ENCODE data around the gene FRS3.

Gene FRS3

GRCh38 chr6:41724586-41725501, 54.9 kb downstream of the FRS3 start:
- no peak for DNase-seq

- DNase-seq, result no peak
Observed at GRCh38 chr6:41724228-41724580, 55.5 kb downstream of the FRS3 start.

DNA sequence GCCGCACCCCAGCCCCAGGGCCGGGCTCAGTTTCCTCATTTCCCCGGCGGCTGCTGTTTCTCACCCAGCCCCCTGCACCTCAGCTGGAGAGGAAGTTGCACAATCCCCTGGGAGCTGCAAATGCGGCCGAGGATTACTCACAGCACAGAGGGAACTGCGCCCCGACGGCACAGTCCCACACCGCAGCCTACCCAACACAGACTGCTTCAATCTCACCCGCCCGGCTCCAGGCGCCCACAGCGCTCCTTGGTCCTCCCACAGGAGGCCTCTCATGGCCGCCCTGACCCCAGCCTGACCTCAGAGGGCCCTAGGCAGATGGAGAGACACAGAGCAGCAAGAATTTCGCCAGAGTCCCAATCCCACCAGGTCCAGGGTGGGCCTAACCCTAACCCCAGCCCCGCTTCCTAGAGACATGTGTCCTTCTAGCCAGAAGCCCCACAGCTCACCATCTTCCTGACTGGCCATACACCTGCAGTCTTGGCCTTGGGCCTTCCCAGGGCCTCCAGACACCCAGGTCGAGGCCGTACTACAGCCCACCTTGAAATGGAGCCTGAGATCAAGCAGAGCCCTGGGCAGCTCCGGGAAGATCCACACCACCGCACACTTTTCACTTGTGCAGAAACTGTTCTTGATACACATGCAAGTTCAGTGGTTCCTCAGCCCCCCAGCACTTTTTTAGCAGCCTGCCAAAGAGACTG, 56.0 kb downstream of the FRS3 start:
- no peak for DNase-seq

GRCh38 chr6:41722969-41723529, 56.7 kb downstream of the FRS3 start:
- no peak for DNase-seq

DNA sequence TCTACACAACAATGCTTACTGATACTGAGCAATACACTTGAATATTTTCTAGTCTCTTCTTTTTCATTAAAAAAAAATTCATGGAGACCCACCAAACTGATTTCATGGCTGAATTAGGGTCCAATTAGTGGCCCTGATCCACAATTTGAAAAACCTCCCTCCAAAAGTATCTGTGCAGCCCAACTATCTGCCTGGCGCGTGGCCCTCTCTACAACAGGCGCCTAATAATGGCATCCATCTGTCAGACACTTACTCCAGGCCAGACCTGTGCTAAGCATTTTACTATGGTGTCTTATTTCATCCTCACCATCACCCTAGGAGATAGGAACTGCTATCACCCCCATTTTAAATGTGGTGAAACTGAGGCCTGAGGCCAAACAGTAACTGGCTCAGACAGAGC, 58.3 kb downstream of the FRS3 start:
- DNase-seq, result no peak

- DNase-seq, result no peak
Observed at GRCh38 chr6:41720783-41721182, 58.9 kb downstream of the FRS3 start.

DNA sequence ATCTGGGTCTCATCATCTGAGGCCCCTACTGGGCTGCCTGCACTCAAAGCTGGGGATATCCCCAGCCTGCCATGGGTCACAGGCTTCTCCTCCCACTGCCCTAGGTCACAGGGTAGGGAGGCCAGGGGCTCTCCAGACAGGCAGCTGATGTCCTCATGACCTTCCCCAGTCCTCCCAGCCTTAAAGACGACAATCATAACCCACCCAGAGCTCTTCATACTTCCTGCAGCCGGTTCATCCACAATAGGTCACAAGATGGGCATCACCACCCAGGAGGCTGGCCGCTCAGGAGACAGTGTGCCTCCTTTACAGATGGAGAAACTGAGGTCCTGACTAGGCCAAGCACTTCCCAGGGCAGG, 59.5 kb downstream of the FRS3 start:
- DNase-seq, result no peak
